ENCODE data around the gene IL17C.

IL17C gene

DNA sequence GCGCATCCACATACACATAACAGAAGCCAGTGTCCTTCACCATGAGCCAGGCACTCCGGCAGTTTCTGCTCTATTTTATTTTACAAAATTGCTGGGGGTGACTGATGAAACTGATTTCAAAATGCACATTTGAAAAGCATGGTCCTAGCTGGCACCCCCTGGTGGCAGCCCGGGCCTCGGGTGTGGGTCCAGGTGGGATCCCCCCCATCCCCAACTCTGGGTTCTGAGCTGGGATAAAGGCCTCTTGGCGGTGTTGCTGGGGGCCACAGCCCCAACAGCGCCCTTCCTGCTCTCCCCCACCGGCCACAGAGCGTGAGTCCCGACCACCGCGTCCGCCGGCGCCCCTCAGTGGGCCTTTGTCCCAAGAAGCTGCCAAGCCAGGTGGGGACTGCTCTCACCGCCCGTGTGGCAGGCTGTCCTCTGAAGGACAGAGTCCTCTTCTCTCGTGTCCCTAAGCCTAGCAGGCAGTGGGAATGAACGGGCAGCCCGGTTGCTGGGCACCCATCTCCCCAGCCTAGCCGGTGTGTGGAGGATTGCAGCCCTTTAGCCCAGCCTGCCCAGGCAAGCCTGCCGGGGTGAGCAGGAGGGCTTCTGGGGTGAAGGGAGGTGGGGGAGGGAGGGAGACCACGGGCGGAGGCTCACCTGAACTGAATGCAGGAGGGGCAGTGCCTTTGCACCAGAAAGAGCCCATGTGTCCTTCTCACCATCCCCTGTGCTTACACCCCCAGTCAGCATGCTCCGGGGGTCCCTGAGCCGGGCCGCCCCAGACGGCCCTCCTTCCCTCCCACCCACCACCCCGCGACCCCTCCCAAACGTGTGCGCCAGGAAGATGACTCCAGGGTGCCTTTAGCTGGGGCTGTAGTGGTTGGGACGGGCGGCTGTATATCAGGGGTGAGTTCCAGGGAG, 47.0 kb downstream of the IL17C start:
- Histone ChIP-seq H3K27me3 (peaks cover 0 to 6% (median 0%) of the 10 kb centered on the region in 11 experiments; a peak in 5 of 22 replicates), H3K9me3 (replicated peaks in 1 of 11) (no peaks in the 10 kb centered on the region), H3K4me1 (peaks cover 49 to 70% (median 61%) of the 10 kb centered on the region in 10 experiments), H3K4me2 (peak overlapping the region; percentile 90 to 100 (median 98)), H4K20me1 (peaks cover 0 to 14% (median 0%) of the 10 kb centered on the region in 11 experiments; a peak in 3 of 22 replicates), H3K36me3 (peaks cover 0 to 8% (median 0%) of the 10 kb centered on the region in 11 experiments; a peak in 5 of 22 replicates), H3K4me3 (peak overlapping the region; percentile 66 to 82 (median 74)), H3K9ac (peak overlapping the region; percentile 69 to 81 (median 77); a peak in 21 of 22 replicates), H3K27ac (peak overlapping the region in 9 of 11 experiments; percentile 23 to 74 (median 65); a peak in 17 of 22 replicates)
- TF ChIP-seq Cebpa-rat (IDR thresholded peaks at IDR 0.05): no peak

DNA sequence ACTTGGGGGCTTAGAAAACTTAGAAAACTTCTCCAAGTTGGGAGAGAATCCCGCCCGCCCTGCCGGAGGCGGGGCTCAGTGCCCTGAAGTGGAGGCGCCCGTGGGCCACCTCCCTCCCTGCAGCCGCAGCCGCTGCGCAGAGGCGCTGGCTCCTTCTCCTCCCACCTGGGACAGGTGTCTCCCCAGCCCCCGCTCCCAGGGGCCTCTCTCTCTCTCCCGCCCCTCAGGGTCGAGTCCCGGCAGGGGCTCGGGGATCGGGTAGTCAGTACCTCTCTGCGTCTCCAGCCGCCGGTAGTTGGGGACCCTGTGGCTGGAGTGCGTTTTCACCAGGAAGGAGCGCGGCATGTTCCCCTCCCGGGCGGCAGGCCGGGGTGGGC, 47.7 kb downstream of the IL17C start:
- peaks cover 0 to 6% (median 0%) of the 10 kb centered on the region in 11 experiments; a peak in 5 of 22 replicates for H3K27me3 ChIP-seq
- H3K4me3 ChIP-seq: peak overlapping the region; percentile 66 to 82 (median 74)
- peaks cover 0 to 11% (median 0%) of the 10 kb centered on the region in 11 experiments; a peak in 3 of 22 replicates for H4K20me1 ChIP-seq
- peak overlapping the region; percentile 69 to 81 (median 77); a peak in 21 of 22 replicates for H3K9ac ChIP-seq
- peaks cover 43 to 70% (median 58%) of the 10 kb centered on the region in 10 experiments for H3K4me1 ChIP-seq
- H3K36me3 ChIP-seq: peaks cover 0 to 1% (median 0%) of the 10 kb centered on the region in 11 experiments; a peak in 3 of 22 replicates
- peak overlapping the region in 10 of 11 experiments; percentile 23 to 74 (median 63); a peak in 18 of 22 replicates for H3K27ac ChIP-seq
- H3K9me3 ChIP-seq (replicated peaks in 1 of 11): no peaks in the 10 kb centered on the region
- H3K4me2 ChIP-seq: peak overlapping the region; percentile 90 to 100 (median 98)
- no peak for TF ChIP-seq Cebpa-rat (IDR thresholded peaks at IDR 0.05)

DNA sequence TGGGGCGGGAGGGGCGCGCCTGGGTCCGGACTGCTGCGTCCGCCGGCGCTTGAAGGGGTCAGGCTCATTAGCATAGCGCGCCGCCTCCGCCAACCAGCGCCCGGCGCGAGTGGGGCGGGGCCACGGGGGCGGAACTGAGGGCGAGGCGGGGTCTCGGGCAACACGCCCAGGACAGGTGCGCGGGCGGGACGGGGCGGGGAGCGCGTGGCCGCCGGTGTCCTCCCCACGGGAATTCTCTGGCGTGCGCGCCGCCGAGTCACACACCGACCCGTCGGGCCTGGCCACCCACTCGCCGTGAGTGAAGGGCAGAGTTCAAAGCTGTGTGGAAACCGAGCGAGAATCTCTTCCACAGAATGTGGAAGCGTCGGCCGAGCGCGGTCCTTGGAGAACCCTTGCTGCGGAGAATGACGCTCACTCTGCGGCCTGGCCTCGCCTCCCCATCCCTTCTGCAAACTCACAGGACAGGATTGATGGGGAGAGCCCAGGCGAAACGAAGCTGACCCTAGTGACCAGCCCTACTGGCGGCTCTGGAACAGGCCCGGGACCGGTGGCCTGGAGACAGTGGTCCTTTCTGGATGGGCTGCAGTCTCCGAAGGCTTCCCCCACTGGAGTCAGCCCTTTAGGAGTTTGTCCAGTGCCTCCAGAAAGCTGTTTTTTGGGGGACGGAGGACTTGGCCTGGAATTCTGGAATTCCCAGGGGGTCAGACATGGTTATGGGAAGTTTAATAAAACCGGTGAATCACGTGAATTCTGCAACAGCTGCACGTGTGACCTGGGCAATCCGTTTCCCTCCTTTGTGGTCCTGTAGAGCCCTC, 48.3 kb downstream of the IL17C start, which contains the start of gene SNAI3:
TSS of gene SNAI3 (minus strand) at position 69 of the 815 bp plus-strand sequence. CDS start 101 bp downstream, outside the sequence.
- Histone ChIP-seq H3K4me3 (peak within 1 kb of the TSS; percentile 66 to 82 (median 74)), H3K27me3 (peaks cover 0 to 6% (median 0%) of the 10 kb centered on the region in 11 experiments; a peak in 5 of 22 replicates), H4K20me1 (peaks cover 0 to 6% (median 0%) of the 10 kb centered on the region in 11 experiments; a peak in 1 of 22 replicates), H3K9ac (peak within 1 kb of the TSS; percentile 69 to 81 (median 77); a peak in 21 of 22 replicates), H3K9me3 (replicated peaks in 1 of 11) (no peaks in the 10 kb centered on the region), H3K36me3 (no peaks in the 10 kb centered on the region), H3K4me2 (peak within 1 kb of the TSS; percentile 90 to 100 (median 98)), H3K4me1 (peaks cover 42 to 70% (median 57%) of the 10 kb centered on the region in 10 experiments), H3K27ac (peak within 1 kb of the TSS in 10 of 11 experiments; percentile 23 to 74 (median 63); a peak in 18 of 22 replicates)
- TF ChIP-seq Cebpa-rat (IDR thresholded peaks at IDR 0.05): no peak

DNA sequence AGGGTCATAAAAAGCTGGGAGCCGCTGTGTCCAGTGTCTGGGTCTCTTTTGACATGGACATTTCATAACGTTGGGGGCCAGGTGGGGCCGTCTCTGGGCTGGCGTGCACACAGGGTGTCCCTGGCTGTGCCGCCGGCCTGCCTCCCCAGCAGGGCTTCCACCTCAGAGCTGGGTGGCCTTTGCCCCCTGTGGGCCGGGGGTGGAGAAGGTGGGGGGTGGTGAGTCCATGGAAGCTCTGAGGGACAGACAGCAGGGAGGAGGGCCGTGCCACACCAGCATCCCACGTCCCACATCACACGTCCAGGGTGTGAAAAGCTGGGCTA, 48.8 kb downstream of the IL17C start:
- Histone ChIP-seq H3K27ac (no peak overlapping the region), H3K4me2 (peak overlapping the region; percentile 88 to 100 (median 98); a peak in 20 of 22 replicates)

DNA sequence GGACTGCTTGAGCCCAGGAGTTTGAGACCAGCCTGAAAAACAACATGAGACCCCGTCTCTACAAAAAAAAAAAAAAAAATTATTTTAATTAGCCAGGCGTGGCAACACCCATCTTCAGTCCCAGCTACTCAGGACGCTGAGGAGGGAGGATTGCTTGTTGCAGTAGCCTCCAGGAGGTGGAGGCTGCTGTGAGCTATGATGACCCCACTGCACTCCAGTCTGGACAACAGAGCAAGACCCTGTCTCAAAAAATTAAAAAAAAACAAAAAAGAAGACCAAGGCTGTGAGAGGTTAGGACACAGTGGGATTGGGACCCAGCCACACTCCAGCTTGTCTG, 49.3 kb downstream of the IL17C start:
- peaks cover 0 to 6% (median 0%) of the 10 kb centered on the region in 11 experiments; a peak in 2 of 22 replicates for H4K20me1 ChIP-seq
- no peak overlapping the region for H3K4me2 ChIP-seq
- H3K4me1 ChIP-seq: peaks cover 42 to 70% (median 57%) of the 10 kb centered on the region in 10 experiments
- no peak overlapping the region for H3K9ac ChIP-seq
- H3K36me3 ChIP-seq: no peaks in the 10 kb centered on the region
- no peaks in the 10 kb centered on the region for H3K9me3 ChIP-seq (replicated peaks in 1 of 11)
- H3K27me3 ChIP-seq: peaks cover 0 to 6% (median 0%) of the 10 kb centered on the region in 11 experiments; a peak in 5 of 22 replicates
- H3K27ac ChIP-seq: no peak overlapping the region
- no peak overlapping the region for H3K4me3 ChIP-seq
- TF ChIP-seq Cebpa-rat (IDR thresholded peaks at IDR 0.05): no peak

More for the DNA sequence above, 48.8 kb downstream of the IL17C start:
- no peak for TF ChIP-seq Cebpa-rat (IDR thresholded peaks at IDR 0.05)
- H3K9me3 ChIP-seq (replicated peaks in 1 of 11): no peaks in the 10 kb centered on the region
- H3K27me3 ChIP-seq: peaks cover 0 to 6% (median 0%) of the 10 kb centered on the region in 11 experiments; a peak in 5 of 22 replicates
- peaks cover 42 to 70% (median 57%) of the 10 kb centered on the region in 10 experiments for H3K4me1 ChIP-seq
- no peak overlapping the region for H3K9ac ChIP-seq
- H4K20me1 ChIP-seq: peaks cover 0 to 6% (median 0%) of the 10 kb centered on the region in 11 experiments; a peak in 2 of 22 replicates
- H3K36me3 ChIP-seq: no peaks in the 10 kb centered on the region
- no peak overlapping the region for H3K4me3 ChIP-seq

DNA sequence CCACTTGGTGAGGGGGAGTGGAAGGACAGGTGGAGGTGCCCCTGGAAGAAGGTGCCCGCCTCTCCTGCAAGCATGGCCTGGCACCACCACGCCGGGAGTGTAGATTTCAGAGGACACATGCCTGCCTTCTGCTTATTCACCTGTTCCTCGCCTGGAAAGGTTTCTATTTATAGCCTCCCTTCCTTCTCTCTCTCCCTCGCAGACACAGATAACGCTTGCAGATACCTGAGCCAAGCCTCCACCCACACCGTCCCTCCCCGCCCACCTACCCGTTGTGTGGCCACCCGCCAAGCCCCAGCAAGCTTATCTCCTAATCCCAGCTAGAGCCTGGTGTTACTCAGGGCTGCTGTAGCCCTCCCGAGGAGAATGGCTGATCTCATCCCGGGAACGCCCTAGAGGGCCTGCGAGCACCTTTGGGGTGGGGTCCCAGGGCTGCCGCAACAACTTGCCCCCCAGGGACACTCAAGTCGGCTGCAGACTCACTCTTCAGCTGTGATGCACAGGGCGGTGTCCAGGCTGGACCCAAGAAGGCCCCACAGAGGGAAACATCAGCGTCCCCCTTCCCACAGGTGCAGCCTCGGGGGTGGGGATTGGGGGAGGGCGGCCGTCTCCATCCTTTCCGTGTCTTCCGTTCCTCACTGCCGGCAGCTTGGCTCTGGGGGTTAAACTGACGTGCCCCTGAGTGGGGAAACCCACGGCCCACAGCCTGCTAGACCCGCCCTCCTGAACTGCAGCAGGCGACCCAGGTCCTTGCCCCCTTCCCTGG, 49.8 kb downstream of the IL17C start:
- Histone ChIP-seq H3K4me1 (peaks cover 48 to 70% (median 59%) of the 10 kb centered on the region in 10 experiments), H3K4me3 (no peak overlapping the region), H4K20me1 (peaks cover 0 to 6% (median 0%) of the 10 kb centered on the region in 11 experiments; a peak in 2 of 22 replicates), H3K9me3 (replicated peaks in 1 of 11) (no peaks in the 10 kb centered on the region), H3K4me2 (no peak overlapping the region), H3K9ac (no peak overlapping the region), H3K27me3 (peaks cover 0 to 6% (median 0%) of the 10 kb centered on the region in 11 experiments; a peak in 5 of 22 replicates), H3K27ac (no peak overlapping the region), H3K36me3 (no peaks in the 10 kb centered on the region)
- TF ChIP-seq Cebpa-rat (IDR thresholded peaks at IDR 0.05): no peak
